Lung (tissue), 12 donors: Measurements from ENCODE around the gene FMN1. TPM values are rescaled to one million over a fixed set of nuclear protein-coding genes. Genes with fewer than 3 reads are reported as not detected.

Experiments used
- ATAC-seq: fragments of 200-7000 bp; cut with Tn5 transposase; one replicate; pipeline ENCODE4 v1.9.1; 2020; ENCODE audit warnings: moderate number of reproducible peaks; ENCODE audit not compliant: insufficient read depth, low FRiP score
- DNase-seq, 3 donors: peaks; one replicate each; pipeline ENCODE4 v3.0.0-alpha.2; 2013 to 2017
- H3K27ac ChIP-seq, 2 donors: one replicate each; pipeline ENCODE4 v1.5.1; 2013; ENCODE audit warnings: mild to moderate bottlenecking in 2 of 2, moderate library complexity in 2 of 2, control low read depth in 1 of 2, inconsistent platforms in 1 of 2, low read depth in 1 of 2, low read length in 1 of 2
- H3K27me3 ChIP-seq, 3 donors: one replicate each; pipeline ENCODE4 v1.5.1; 2013; ENCODE audit warnings: low read length in 2 of 3; ENCODE audit not compliant: control insufficient read depth in 3 of 3, insufficient read depth in 3 of 3
- H3K36me3 ChIP-seq, 4 donors: one replicate each; pipeline ENCODE4 v1.5.1; 2013; ENCODE audit warnings: low read length in 4 of 4, mild to moderate bottlenecking in 1 of 4, moderate library complexity in 1 of 4; ENCODE audit not compliant: control insufficient read depth in 4 of 4, insufficient read depth in 4 of 4
- H3K4me1 ChIP-seq, 5 donors: one replicate each; pipeline ENCODE4 v1.5.1; 2013; ENCODE audit warnings: low read length in 5 of 5, mild to moderate bottlenecking in 2 of 5, moderate library complexity in 1 of 5; ENCODE audit not compliant: control insufficient read depth in 5 of 5, insufficient read depth in 5 of 5
- H3K4me3 ChIP-seq: one replicate; pipeline ENCODE4 v1.5.1; 2013; ENCODE audit warnings: mild to moderate bottlenecking, control low read depth, moderate library complexity
- H3K9ac ChIP-seq, 2 donors: one replicate each; pipeline ENCODE4 v1.5.1; 2013; ENCODE audit warnings: low read length in 2 of 2, control low read depth in 1 of 2; ENCODE audit not compliant: insufficient read depth in 1 of 2
- H3K9me3 ChIP-seq, 4 donors: one replicate each; pipeline ENCODE4 v1.5.1; 2013; ENCODE audit warnings: low read length in 3 of 4, mild to moderate bottlenecking in 1 of 4, moderate library complexity in 1 of 4; ENCODE audit not compliant: control insufficient read depth in 4 of 4, insufficient read depth in 3 of 4
- CTCF ChIP-seq: IDR thresholded peaks from 2 replicates; pipeline ENCODE4 v1.5.1; 2012; ENCODE audit warnings: mild to moderate bottlenecking; ENCODE audit errors: control extremely low read depth, extremely low read depth
- WGBS, 2 donors: extraction: QIAGEN DNeasy Blood & Tissue Kit; methylation state at CpG; one replicate each; pipeline ENCODE4 v1.1.7; 2013; 5-methylcytosine and 5-hydroxymethylcytosine counted together
- polyA plus RNA-seq, 2 donors: library from polyadenylated mRNA; stranded (reverse); fragments of 200-250 nt; gene quantifications; one replicate each; pipeline ENCODE4 v1.2.1, GENCODE V29; 2013
- total RNA-seq, 2 donors: library from RNA; depleted of rRNA in 1 of 2; stranded (reverse); fragments of >200 nt in 1 of 2; gene quantifications; one replicate each; pipeline ENCODE4 v1.2.1, GENCODE V29; 2014 to 2021
- donor health status: control.
- donor health status: control.
- donor health status: Bipolar disorder and iron deficiency.
- donor health status: healthy.
- donor health status: DM: yes; HTN: yes; CAD: no.

FMN1 gene
- total and polyA plus RNA-seq, 4 donors = 4.6 to 45.2 (median 15.7) TPM

GRCh38 chr15:32888221-32888761, 306.2 kb downstream of the FMN1 start:
- no peaks in the 10 kb centered on the region for H3K4me1 ChIP-seq
- no peaks in the 10 kb centered on the region for H3K36me3 ChIP-seq
- ATAC-seq (no peak), DNase-seq (no peak)
- no peaks in the 10 kb centered on the region for H3K9me3 ChIP-seq
- H3K9ac ChIP-seq = no peak overlapping the region
- H3K4me3 ChIP-seq = no peak overlapping the region
- H3K27me3 ChIP-seq = no peaks in the 10 kb centered on the region
- no peak for TF ChIP-seq CTCF
- no peak overlapping the region for H3K27ac ChIP-seq
- WGBS, 2 donors = 89 to 96% methylated on average over 3 of the region's 3 CpGs

- Histone ChIP-seq H3K27me3 (no peaks in the 10 kb centered on the region), H3K9me3 (no peaks in the 10 kb centered on the region), H3K36me3 (no peaks in the 10 kb centered on the region), H3K27ac (no peak overlapping the region), H3K9ac (no peak overlapping the region), H3K4me3 (no peak overlapping the region), H3K4me1 (no peaks in the 10 kb centered on the region)
- TF ChIP-seq CTCF = no peak
- DNase-seq (no peak), ATAC-seq (no peak)
- WGBS, 2 donors = 57 to 69% methylated on average over 4 of the region's 4 CpGs
Observed at GRCh38 chr15:32887090-32887489, 307.4 kb downstream of the FMN1 start.

DNA sequence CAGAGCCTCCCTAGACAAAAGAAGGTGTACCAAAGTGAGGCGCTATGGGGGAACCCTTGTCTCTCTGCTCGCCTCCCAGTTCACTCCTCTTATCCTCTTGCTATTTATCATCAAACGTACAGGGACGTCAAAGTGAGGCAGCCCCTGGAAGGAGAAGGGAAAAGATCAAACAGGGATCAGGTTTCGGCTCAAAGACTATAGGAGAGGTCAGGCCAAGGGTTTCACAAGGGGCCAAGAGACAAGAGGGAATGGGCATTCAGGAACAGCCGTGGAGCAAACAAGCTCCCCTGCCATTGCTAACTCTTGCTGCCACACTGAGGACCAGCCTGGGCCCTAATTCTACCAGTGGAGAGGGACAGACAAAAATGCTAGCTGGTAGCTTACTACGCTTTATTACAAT, 308.1 kb downstream of the FMN1 start:
- Histone ChIP-seq H3K4me1 (no peaks in the 10 kb centered on the region), H3K36me3 (no peaks in the 10 kb centered on the region), H3K9ac (no peak overlapping the region), H3K27ac (no peak overlapping the region), H3K9me3 (no peaks in the 10 kb centered on the region), H3K27me3 (no peaks in the 10 kb centered on the region), H3K4me3 (no peak overlapping the region)
- WGBS, 2 donors = 92% methylated on average over 7 of the region's 7 CpGs
- TF ChIP-seq CTCF = no peak
- no peak for ATAC-seq
- DNase-seq = no peak

DNA sequence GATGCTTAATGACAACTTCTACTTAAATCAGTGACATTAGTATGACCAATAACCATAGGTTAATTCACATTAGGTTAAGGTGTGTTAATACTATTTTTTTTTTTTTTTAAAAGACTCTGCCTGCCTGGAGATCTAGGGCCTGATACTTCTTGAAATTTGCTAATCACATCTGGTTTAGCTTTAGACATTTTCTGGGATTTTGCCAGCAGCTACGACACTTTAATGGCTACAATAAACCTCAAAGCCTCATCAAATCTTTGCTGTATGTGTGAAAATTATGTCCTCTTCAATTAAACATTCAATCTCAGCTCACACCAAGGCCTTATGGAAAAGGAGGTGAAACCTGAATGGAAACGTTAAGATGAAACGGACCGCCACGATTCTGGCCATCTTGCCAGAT, 308.8 kb downstream of the FMN1 start:
- 87 to 91% methylated on average over 5 of the region's 5 CpGs for WGBS, 2 donors
- H3K27me3 ChIP-seq = no peaks in the 10 kb centered on the region
- no peaks in the 10 kb centered on the region for H3K36me3 ChIP-seq
- no peaks in the 10 kb centered on the region for H3K4me1 ChIP-seq
- no peak overlapping the region for H3K4me3 ChIP-seq
- H3K9me3 ChIP-seq = no peaks in the 10 kb centered on the region
- no peak overlapping the region for H3K9ac ChIP-seq
- DNase-seq = no peak
- no peak for ATAC-seq
- no peak overlapping the region for H3K27ac ChIP-seq
- TF ChIP-seq CTCF = no peak
